Neural progenitor cell (in vitro differentiated cells): ENCODE results near the gene PHOX2B. TPM values are rescaled to one million over a fixed set of nuclear protein-coding genes. Genes with fewer than 3 reads are reported as not detected.

Experiments used
- DNase-seq: peaks from one replicate; pipeline ENCODE4 v3.0.0-alpha.2; 2016; ENCODE audit warnings: low spot score
- H2AFZ ChIP-seq: fragments of 200-600 bp; sonication (generic); replicated peaks from 2 replicates; pipeline ENCODE4 v1.6.1; 2016; ENCODE audit warnings: antibody characterized with exemption
- H3F3A ChIP-seq: fragments of 200-600 bp; sonication (generic); 2 replicates; pipeline ENCODE4 v1.6.1; 2016; ENCODE audit warnings: antibody characterized with exemption, low read depth
- H3K27ac ChIP-seq: fragments of 200-600 bp; sonication (generic); 2 replicates; pipeline ENCODE4 v1.5.1; 2016; ENCODE audit warnings: mild to moderate bottlenecking
- H3K27me3 ChIP-seq: fragments of 200-600 bp; sonication (generic); 2 replicates; pipeline ENCODE4 v1.6.1; 2016; ENCODE audit warnings: mild to moderate bottlenecking, moderate library complexity
- H3K36me3 ChIP-seq: fragments of 200-600 bp; sonication (generic); 2 replicates; pipeline ENCODE4 v1.5.1; 2016
- H3K4me1 ChIP-seq: fragments of 200-600 bp; sonication (generic); 2 replicates; pipeline ENCODE4 v1.6.1; 2016; ENCODE audit warnings: mixed run types
- H3K4me2 ChIP-seq: fragments of 200-600 bp; sonication (generic); 2 replicates; pipeline ENCODE4 v1.6.1; 2016
- H3K4me3 ChIP-seq: fragments of 200-600 bp; sonication (generic); 2 replicates; pipeline ENCODE4 v1.5.1; 2016
- H3K79me2 ChIP-seq: fragments of 200-600 bp; sonication (generic); 2 replicates; pipeline ENCODE4 v1.6.1; 2016; ENCODE audit warnings: low read depth
- H3K9ac ChIP-seq: fragments of 200-600 bp; sonication (generic); 2 replicates; pipeline ENCODE4 v1.6.1; 2016
- H3K9me3 ChIP-seq: fragments of 200-600 bp; sonication (generic); 2 replicates; pipeline ENCODE4 v1.5.1; 2016; ENCODE audit warnings: low read depth
- H4K20me1 ChIP-seq: fragments of 200-600 bp; sonication (generic); 2 replicates; pipeline ENCODE4 v1.6.1; 2016; ENCODE audit warnings: low read depth
- H3K27ac Mint-ChIP-seq: 3 replicates; pipeline ENCODE4 v1.8.0; 2021; ENCODE audit warnings: mixed read lengths
- H3K27me3 Mint-ChIP-seq: 2 replicates; pipeline ENCODE4 v1.8.0; 2022; ENCODE audit warnings: low read depth, mild to moderate bottlenecking, inconsistent platforms, moderate library complexity, mixed read lengths; ENCODE audit not compliant: insufficient read depth
- H3K36me3 Mint-ChIP-seq: 3 replicates; pipeline ENCODE4 v1.8.0; 2021; ENCODE audit warnings: mixed read lengths
- H3K4me1 Mint-ChIP-seq: 3 replicates; pipeline ENCODE4 v1.8.0; 2021; ENCODE audit warnings: mixed read lengths
- H3K4me3 Mint-ChIP-seq: 3 replicates; pipeline ENCODE4 v1.8.0; 2021; ENCODE audit warnings: mild to moderate bottlenecking, moderate library complexity, mixed read lengths
- H3K9me3 Mint-ChIP-seq: 3 replicates; pipeline ENCODE4 v1.8.0; 2020; ENCODE audit warnings: mixed read lengths
- EZH2 ChIP-seq: fragments of 200-600 bp; sonication (generic); IDR thresholded peaks from 2 replicates; pipeline ENCODE4 v1.6.1; 2017; ENCODE audit warnings: antibody characterized with exemption, mild to moderate bottlenecking, moderate library complexity
- EZH2phosphoT487 ChIP-seq: fragments of 200-600 bp; sonication (generic); IDR thresholded peaks from 2 replicates; pipeline ENCODE4 v1.6.1; 2017; ENCODE audit warnings: antibody characterized with exemption
- total RNA-seq: library from RNA; depleted of rRNA; stranded (reverse); fragments of >200 nt; gene quantifications from 2 replicates; pipeline ENCODE4 v1.2.3, GENCODE V29; 2015; ENCODE audit warnings: low replicate concordance
- TF ChIP-seq, protein P1 (sequence below): fragments of 200-600 bp; sonication (generic); IDR thresholded peaks from 2 replicates; pipeline ENCODE4 v1.5.1; 2017; ENCODE audit warnings: antibody characterized with exemption, mild to moderate bottlenecking

PHOX2B gene
- total RNA-seq, 1 donor from 2014 or later: not detected

DNA sequence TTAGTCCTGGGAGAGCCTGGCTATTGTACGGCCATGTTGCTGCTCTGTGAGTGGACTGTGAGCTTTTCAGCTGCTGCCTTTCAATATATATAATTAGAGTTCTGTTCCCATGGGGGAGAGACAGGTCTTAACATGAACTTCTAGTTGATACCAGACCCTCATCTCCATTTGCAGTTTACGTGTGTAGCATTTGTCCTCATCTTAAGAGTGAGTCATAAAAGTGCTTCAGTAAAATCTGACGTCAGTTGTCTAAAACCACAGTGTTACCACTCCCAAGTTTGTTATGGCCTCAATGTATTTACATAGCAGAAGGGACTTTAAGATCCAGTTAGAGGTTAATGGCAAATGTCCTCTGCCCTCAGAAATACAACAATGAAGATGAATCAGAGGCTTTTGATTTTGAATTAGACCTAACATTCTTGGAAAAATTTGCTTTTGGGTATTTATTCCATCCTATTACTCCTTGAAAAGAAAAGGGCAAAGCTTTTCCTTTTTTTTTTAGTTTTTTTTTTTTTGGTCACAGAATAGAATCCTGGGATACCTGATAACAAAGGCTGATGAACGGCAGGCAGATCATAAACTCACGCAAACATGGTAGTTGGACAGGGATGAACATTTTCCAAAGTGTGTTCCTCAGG is 38.6 kb downstream of the PHOX2B start:
- H3K27me3 ChIP-seq: peaks cover 48% of the 10 kb centered on the region
- H2AFZ ChIP-seq: no peak overlapping the region
- no peak overlapping the region for H3K4me3 ChIP-seq
- H3K9ac ChIP-seq: no peak overlapping the region
- H3F3A ChIP-seq: no peaks in the 10 kb centered on the region
- no peaks in the 10 kb centered on the region for H4K20me1 ChIP-seq
- H3K4me2 ChIP-seq: no peak overlapping the region
- no peak overlapping the region for H3K4me3 Mint-ChIP-seq
- no peak for DNase-seq
- peaks cover 9% of the 10 kb centered on the region for H3K27me3 Mint-ChIP-seq
- no peaks in the 10 kb centered on the region for H3K9me3 Mint-ChIP-seq
- H3K9me3 ChIP-seq: no peaks in the 10 kb centered on the region
- no peak overlapping the region for H3K27ac ChIP-seq
- no peak for TF ChIP-seq EZH2
- no peak for TF ChIP-seq EZH2phosphoT487
- TF ChIP-seq, protein P1, sequence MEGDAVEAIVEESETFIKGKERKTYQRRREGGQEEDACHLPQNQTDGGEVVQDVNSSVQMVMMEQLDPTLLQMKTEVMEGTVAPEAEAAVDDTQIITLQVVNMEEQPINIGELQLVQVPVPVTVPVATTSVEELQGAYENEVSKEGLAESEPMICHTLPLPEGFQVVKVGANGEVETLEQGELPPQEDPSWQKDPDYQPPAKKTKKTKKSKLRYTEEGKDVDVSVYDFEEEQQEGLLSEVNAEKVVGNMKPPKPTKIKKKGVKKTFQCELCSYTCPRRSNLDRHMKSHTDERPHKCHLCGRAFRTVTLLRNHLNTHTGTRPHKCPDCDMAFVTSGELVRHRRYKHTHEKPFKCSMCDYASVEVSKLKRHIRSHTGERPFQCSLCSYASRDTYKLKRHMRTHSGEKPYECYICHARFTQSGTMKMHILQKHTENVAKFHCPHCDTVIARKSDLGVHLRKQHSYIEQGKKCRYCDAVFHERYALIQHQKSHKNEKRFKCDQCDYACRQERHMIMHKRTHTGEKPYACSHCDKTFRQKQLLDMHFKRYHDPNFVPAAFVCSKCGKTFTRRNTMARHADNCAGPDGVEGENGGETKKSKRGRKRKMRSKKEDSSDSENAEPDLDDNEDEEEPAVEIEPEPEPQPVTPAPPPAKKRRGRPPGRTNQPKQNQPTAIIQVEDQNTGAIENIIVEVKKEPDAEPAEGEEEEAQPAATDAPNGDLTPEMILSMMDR: no peak
- no peaks in the 10 kb centered on the region for H3K36me3 ChIP-seq
- no peaks in the 10 kb centered on the region for H3K4me1 ChIP-seq
- no peak overlapping the region for H3K27ac Mint-ChIP-seq
- no peaks in the 10 kb centered on the region for H3K36me3 Mint-ChIP-seq
- no peaks in the 10 kb centered on the region for H3K4me1 Mint-ChIP-seq
- no peaks in the 10 kb centered on the region for H3K79me2 ChIP-seq

DNA sequence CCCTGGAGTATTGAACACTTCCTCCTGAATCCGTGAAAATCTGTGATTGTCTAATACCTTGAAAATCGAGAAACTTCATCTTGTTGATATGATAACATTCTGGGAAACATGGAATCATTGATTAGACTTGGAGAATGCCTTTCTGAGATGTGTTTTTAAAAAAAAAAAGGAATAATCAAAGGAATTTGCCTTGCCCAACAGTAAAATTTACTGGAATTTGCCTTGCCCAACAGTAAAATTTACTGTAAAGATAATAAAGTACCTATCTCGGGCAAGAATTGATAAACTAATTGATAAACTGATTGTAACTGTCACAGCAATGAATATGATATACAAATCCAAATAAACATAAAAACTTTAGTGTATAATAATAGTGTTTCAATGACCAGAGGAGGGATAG is 44.7 kb downstream of the PHOX2B start:
- no peak overlapping the region for H3K9ac ChIP-seq
- no peaks in the 10 kb centered on the region for H3K36me3 ChIP-seq
- Mint-ChIP-seq H3K4me3 (no peak overlapping the region), H3K36me3 (no peaks in the 10 kb centered on the region), H3K27me3 (peaks cover 7% of the 10 kb centered on the region), H3K4me1 (no peaks in the 10 kb centered on the region), H3K9me3 (no peaks in the 10 kb centered on the region), H3K27ac (no peak overlapping the region)
- H3K79me2 ChIP-seq: no peaks in the 10 kb centered on the region
- TF ChIP-seq EZH2phosphoT487 (no peak), EZH2 (no peak)
- TF ChIP-seq, protein P1: no peak
- H3K9me3 ChIP-seq: no peaks in the 10 kb centered on the region
- no peaks in the 10 kb centered on the region for H4K20me1 ChIP-seq
- no peak for DNase-seq
- H2AFZ ChIP-seq: no peak overlapping the region
- H3K4me1 ChIP-seq: no peaks in the 10 kb centered on the region
- no peak overlapping the region for H3K4me3 ChIP-seq
- no peak overlapping the region for H3K4me2 ChIP-seq
- H3F3A ChIP-seq: no peaks in the 10 kb centered on the region
- H3K27me3 ChIP-seq: peaks cover 79% of the 10 kb centered on the region
- no peak overlapping the region for H3K27ac ChIP-seq

DNA sequence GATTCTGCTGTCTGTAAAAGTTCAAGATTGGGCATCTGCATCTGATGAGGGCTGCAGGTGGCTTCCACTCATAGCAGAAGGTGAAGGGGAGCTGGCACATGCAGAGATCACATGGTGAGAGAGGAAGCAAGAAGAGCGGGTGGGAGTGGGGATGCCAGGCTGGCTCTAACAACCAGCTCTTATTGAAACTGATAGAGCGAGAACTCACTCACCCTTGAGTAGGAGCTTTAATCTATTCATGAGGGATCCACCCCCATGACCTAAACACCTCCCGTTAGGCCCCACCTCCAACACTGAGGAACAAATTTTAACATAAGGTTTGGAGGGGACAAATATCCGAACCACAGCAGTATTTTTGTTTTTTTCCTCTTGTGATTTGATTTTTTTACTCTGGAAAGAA is 45.8 kb downstream of the PHOX2B start:
- Histone ChIP-seq H3K9ac (no peak overlapping the region), H3K79me2 (no peaks in the 10 kb centered on the region), H3F3A (no peaks in the 10 kb centered on the region), H3K36me3 (no peaks in the 10 kb centered on the region), H3K9me3 (no peaks in the 10 kb centered on the region), H3K4me2 (no peak overlapping the region), H2AFZ (no peak overlapping the region), H4K20me1 (no peaks in the 10 kb centered on the region), H3K4me3 (no peak overlapping the region), H3K27ac (no peak overlapping the region), H3K4me1 (no peaks in the 10 kb centered on the region), H3K27me3 (peaks cover 69% of the 10 kb centered on the region)
- no peaks in the 10 kb centered on the region for H3K9me3 Mint-ChIP-seq
- no peak overlapping the region for H3K4me3 Mint-ChIP-seq
- peaks cover 7% of the 10 kb centered on the region for H3K27me3 Mint-ChIP-seq
- H3K27ac Mint-ChIP-seq: no peak overlapping the region
- no peaks in the 10 kb centered on the region for H3K36me3 Mint-ChIP-seq
- DNase-seq: no peak
- no peaks in the 10 kb centered on the region for H3K4me1 Mint-ChIP-seq
- TF ChIP-seq EZH2phosphoT487 (no peak), EZH2 (no peak)
- TF ChIP-seq, protein P1: no peak
